ENCODE data around the gene TLX3.
"Not testable (repeated sequence)": the region's sequence is repeated elsewhere in the genome, so short reads cannot be mapped to it uniquely, and the experiment has no call there.

- not testable (repeated sequence) for TF ChIP-seq CTCF (IDR thresholded peaks at IDR 0.05); ZFX (IDR thresholded peaks at IDR 0.05; ENCODE audit: borderline replicate concordance)
Observed at GRCh38 chr5:171297941-171298340, 11.1 kb upstream of the TLX3 start.

Measured in 22Rv1 (cell line).